Transverse colon (tissue), 4 donors: ENCODE results near the gene CDC45.

Experiments used
- CTCF ChIP-seq, 5 experiments: fragments of 200-600 bp in 3 of 5; fragments of 450-650 bp in 2 of 5; sonication (generic) in 3 of 5; IDR thresholded peaks; 1 replicate in 2 of 5; 2 replicates in 3 of 5; pipeline ENCODE4 v1.5.1; 2016 to 2017; ENCODE audit warnings: antibody characterized with exemption in 5 of 5, inconsistent platforms in 3 of 5, mild to moderate bottlenecking in 2 of 5, moderate library complexity in 1 of 5
- POLR2AphosphoS5 ChIP-seq, 3 donors: sonication (generic); formaldehyde crosslinking; IDR thresholded peaks; one replicate each; pipeline ENCODE4 v1.6.1; 2016; ENCODE audit warnings: antibody characterized with exemption in 3 of 3

DNA sequence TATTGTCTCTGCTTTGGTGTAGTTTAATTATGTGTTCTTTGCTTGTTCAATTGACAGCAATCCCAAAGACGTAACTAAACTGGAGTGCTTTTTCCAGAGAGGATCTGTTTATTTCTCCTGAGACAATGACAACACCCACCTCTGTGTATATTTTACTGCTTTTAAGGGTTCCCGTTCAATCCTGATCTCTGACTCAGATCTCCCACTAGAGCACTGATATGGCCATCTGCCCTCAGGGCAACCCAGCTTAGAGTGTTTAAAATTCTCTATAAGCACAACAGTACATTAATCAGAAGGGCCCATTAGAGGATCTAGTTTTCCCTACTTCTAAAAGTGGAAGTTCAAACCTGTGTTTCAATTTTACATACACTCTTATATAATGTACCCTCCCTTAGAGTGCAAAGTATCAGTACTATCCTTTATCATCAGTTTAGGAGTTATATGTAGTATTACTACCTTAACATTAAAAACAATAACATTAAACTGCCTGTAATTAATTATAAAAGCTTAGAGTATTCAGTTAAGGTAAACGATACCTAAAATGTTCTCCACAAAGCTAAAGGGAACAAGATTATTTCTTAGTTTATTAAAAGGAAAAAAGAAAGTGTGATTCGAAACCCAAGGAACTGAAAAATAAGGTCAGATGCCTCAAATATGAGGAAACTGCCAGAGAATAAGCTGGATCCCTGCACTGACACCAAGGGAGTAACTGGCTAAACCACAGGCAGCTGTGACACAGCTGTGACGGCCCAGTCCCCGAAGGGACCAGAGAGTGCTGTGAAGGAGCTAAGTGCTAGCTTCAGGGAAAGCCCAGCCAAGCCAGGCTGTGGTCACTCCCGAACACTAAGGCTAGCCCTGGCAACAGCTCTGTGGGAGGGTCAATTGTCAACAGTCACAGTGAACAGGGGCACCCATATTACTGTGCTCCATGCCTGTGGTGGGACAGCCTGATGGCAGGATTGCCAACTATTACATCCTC lies 15.9 kb upstream of the CDC45 start:
- TF ChIP-seq CTCF (IDR thresholded peaks at IDR 0.05): no peak
- no peak for TF ChIP-seq POLR2AphosphoS5 (IDR thresholded peaks at IDR 0.05)
